ENCODE measurements around the gene RIN3. TPM values are rescaled to one million over a fixed set of nuclear protein-coding genes. Genes with fewer than 3 reads are reported as not detected.

Gene RIN3
- polyA plus RNA-seq, 3 donors: 42.8 to 144 (median 54.6) TPM

DNA sequence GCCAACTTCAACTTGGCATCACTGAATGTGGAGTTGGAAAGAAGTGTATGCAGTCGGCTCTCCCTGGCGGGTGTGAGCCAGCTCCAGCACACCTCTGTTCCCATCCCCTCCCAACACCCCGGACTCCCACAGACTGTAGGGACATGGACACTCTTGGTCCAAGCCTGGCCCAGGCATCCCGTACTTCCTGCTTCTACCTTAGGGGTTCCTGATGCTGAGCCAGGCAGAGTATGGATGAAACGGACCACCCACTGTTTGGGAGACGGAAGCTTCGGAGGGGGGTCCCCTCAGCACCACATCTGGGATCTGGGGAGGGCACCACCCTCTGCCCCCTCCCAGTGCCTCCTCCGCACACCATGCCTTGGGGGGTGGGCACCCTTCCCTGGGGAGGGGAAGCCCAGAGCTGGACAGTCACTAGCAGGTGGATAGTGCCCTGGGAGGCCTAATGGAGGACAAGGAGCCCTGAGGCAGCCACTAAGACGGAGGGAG, 172.9 kb downstream of the RIN3 start:
- Histone ChIP-seq H3K4me3 (replicated peaks in 1 of 3; ENCODE audit: low read depth in 2 of 3, low read length in 3 of 3) (no peak overlapping the region), H3K4me1 (ENCODE audit: control insufficient read depth in 1 of 2, insufficient read depth in 2 of 2, low read length in 2 of 2) (peaks cover 2% of the 10 kb centered on the region in 2 donors), H2AFZ (ENCODE audit: insufficient read depth, low read depth, low read length, poor library complexity, severe bottlenecking) (no peak overlapping the region), H4K20me1 (ENCODE audit: insufficient read depth, low read length) (peaks cover 99% of the 10 kb centered on the region), H3K27me3 (ENCODE audit: control insufficient read depth in 2 of 2, insufficient read depth in 2 of 2, low read length in 2 of 2) (no peaks in the 10 kb centered on the region), H3K9ac (ENCODE audit: insufficient read depth, low read length, poor library complexity, severe bottlenecking) (no peak overlapping the region), H3K36me3 (replicated peaks in 1 of 2; ENCODE audit: control insufficient read depth in 1 of 2, insufficient read depth in 2 of 2, low read length in 2 of 2) (peaks cover 77 to 97% of the 10 kb centered on the region in 2 donors), H3K4me2 (replicated peaks; ENCODE audit: extremely low read depth, low read length, poor library complexity, severe bottlenecking) (no peak overlapping the region), H3K79me2 (ENCODE audit: insufficient read depth, low read length) (peaks cover 43% of the 10 kb centered on the region), H3K27ac (ENCODE audit: low read depth in 1 of 2, low read length in 2 of 2) (peak overlapping the region in 1 of 2 donors; percentile 26), H3K9me3 (replicated peaks in 1 of 2; ENCODE audit: control insufficient read depth in 1 of 2, insufficient read depth in 1 of 2, low read length in 2 of 2) (no peaks in the 10 kb centered on the region)
- TF ChIP-seq, protein P1, sequence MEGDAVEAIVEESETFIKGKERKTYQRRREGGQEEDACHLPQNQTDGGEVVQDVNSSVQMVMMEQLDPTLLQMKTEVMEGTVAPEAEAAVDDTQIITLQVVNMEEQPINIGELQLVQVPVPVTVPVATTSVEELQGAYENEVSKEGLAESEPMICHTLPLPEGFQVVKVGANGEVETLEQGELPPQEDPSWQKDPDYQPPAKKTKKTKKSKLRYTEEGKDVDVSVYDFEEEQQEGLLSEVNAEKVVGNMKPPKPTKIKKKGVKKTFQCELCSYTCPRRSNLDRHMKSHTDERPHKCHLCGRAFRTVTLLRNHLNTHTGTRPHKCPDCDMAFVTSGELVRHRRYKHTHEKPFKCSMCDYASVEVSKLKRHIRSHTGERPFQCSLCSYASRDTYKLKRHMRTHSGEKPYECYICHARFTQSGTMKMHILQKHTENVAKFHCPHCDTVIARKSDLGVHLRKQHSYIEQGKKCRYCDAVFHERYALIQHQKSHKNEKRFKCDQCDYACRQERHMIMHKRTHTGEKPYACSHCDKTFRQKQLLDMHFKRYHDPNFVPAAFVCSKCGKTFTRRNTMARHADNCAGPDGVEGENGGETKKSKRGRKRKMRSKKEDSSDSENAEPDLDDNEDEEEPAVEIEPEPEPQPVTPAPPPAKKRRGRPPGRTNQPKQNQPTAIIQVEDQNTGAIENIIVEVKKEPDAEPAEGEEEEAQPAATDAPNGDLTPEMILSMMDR (IDR thresholded peaks at IDR 0.05): no peak
- WGBS (ENCODE audit: insufficient coverage): 96% methylated on average over 6 of the region's 9 CpGs
- Mint-ChIP-seq H3K9me3 (peaks cover 0 to 2% (median 0%) of the 10 kb centered on the region in 7 donors), H3K4me1 (peaks cover 3% of the 10 kb centered on the region), H3K27ac (peak overlapping the region in 1 of 7 donors; percentile 22), H3K27me3 (ENCODE audit: low read depth in 3 of 3) (peaks cover 0 to 4% (median 0%) of the 10 kb centered on the region in 3 donors), H3K4me3 (no peak overlapping the region), H3K36me3 (peaks cover 65 to 87% of the 10 kb centered on the region in 2 donors)
- intact Hi-C loops (cut with micrococcal nuclease): loop anchor here in 1 of 2 donors (10.0 kb wide), 1 partner anchor 552 kb away; no protein-coding TSS in a partner anchor
- no peak for DNase-seq

GRCh38 chr14:92686900-92687427, 173.4 kb downstream of the RIN3 start:
- intact Hi-C loops (cut with micrococcal nuclease): loop anchor here in 1 of 2 donors (10.0 kb wide), 1 partner anchor 552 kb away; no protein-coding TSS in a partner anchor
- TF ChIP-seq, protein P1 (IDR thresholded peaks at IDR 0.05): peak; percentile 92
- Histone ChIP-seq H3K27ac (ENCODE audit: low read depth in 1 of 2, low read length in 2 of 2) (no peak overlapping the region), H4K20me1 (ENCODE audit: insufficient read depth, low read length) (peaks cover 99% of the 10 kb centered on the region), H3K4me2 (replicated peaks; ENCODE audit: extremely low read depth, low read length, poor library complexity, severe bottlenecking) (no peak overlapping the region), H3K9ac (ENCODE audit: insufficient read depth, low read length, poor library complexity, severe bottlenecking) (no peak overlapping the region), H3K4me1 (ENCODE audit: control insufficient read depth in 1 of 2, insufficient read depth in 2 of 2, low read length in 2 of 2) (no peaks in the 10 kb centered on the region), H3K4me3 (replicated peaks in 1 of 3; ENCODE audit: low read depth in 2 of 3, low read length in 3 of 3) (no peak overlapping the region), H3K27me3 (ENCODE audit: control insufficient read depth in 2 of 2, insufficient read depth in 2 of 2, low read length in 2 of 2) (no peaks in the 10 kb centered on the region), H3K36me3 (replicated peaks in 1 of 2; ENCODE audit: control insufficient read depth in 1 of 2, insufficient read depth in 2 of 2, low read length in 2 of 2) (peaks cover 73 to 92% of the 10 kb centered on the region in 2 donors), H2AFZ (ENCODE audit: insufficient read depth, low read depth, low read length, poor library complexity, severe bottlenecking) (no peak overlapping the region), H3K79me2 (ENCODE audit: insufficient read depth, low read length) (peaks cover 38% of the 10 kb centered on the region), H3K9me3 (replicated peaks in 1 of 2; ENCODE audit: control insufficient read depth in 1 of 2, insufficient read depth in 1 of 2, low read length in 2 of 2) (no peaks in the 10 kb centered on the region)
- H3K36me3 Mint-ChIP-seq: peaks cover 62 to 83% of the 10 kb centered on the region in 2 donors
- no peak overlapping the region for H3K4me3 Mint-ChIP-seq
- H3K4me1 Mint-ChIP-seq: peaks cover 6% of the 10 kb centered on the region
- H3K27ac Mint-ChIP-seq: peak overlapping the region in 1 of 7 donors; percentile 12
- WGBS (ENCODE audit: insufficient coverage): 57% methylated on average over 35 of the region's 45 CpGs
- peak in 1 of 3 donors; percentile 38 for DNase-seq
- peaks cover 0 to 2% (median 0%) of the 10 kb centered on the region in 7 donors for H3K9me3 Mint-ChIP-seq
- peaks cover 0 to 4% (median 0%) of the 10 kb centered on the region in 3 donors for H3K27me3 Mint-ChIP-seq (ENCODE audit: low read depth in 3 of 3)
